Activated CD4-positive, CD25-positive, alpha-beta regulatory T cell treated with anti-CD3 and anti-CD28 coated beads, Interleukin-2, amount 50 U/mL, for 24 hours (primary cell): ENCODE measurements around the gene THOP1.

ENCODE experiments used
- ATAC-seq, 2 donors: fragments of 150-1000 bp; cut with Tn5 transposase; one replicate each; pipeline ENCODE4 v1.10.0; 2021; ENCODE audit warnings: mild to moderate bottlenecking in 1 of 2, moderate library complexity in 1 of 2

Gene THOP1

DNA sequence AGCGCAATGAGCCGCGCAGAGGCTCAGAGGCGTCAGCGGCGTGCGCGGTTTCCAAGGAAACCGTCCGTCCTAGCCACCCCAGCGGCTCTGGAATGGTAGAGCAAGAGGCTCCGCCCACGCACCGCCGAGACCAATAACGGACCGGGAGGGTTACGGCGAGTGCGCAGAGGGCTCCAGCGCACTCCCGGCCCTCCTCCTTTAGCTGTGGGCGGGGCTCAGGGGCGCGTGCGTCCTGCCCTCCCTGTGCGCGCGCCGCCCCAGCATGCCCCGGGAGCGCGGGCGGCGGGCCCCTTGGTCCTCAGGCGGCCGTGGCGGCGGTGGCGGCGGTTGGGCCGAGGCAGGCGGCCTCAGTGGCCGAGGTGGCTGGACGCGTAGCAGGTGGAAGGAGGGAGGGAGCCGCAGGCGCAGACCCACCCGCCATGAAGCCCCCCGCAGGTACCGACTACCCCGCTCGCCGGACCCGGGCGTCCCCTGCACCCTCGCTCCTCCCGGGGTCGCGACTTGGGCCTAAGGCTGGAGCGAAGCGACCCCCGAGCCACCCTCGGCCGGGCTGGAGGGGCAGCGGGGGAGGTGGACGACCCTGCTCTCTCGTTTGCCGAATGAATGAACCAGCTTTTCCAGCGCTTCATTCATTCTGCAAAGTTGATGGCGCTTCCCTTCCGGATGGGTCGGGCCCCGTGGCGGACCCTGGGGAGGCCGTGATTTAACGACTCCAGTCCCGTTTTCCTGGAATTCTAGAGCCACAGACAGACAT is at the start of gene THOP1:
Gene THOP1, plus strand, starts transcription at position 260 of the 754 bp plus-strand sequence. Its CDS starts 160 bp downstream, at position 420.
- ATAC-seq = peak; percentile 84 to 85

DNA sequence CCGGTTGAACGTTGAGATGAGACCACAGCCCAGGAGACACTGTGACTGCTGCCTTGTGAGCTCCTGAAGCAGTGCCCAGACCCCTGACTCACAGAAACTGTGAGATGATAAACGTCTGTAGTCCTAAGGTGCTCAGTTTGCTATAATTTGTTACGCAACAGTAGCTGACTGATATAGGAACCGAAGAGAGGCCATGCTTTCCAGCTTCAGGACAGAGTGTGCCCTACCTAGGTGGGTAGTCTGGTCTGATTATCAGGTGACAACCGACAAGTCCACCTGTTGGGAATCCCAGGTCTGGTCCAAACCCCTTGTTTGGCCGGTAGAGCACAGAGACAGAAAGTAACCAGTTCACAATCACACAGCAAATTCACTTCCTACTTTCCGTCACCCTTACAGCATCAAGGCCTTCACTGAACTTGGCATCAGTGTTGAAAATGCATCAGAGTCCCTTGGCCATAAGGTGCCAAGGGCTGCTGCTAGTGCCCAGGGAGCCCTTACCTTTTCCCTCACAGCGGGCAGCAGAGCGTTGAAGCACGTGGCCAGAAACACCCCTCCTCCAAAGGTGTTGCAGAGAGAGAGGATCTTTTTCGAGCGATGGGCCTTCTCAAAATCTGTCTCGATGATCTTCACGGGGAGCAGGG is 48.6 kb upstream of the THOP1 start:
- ATAC-seq = no peak

DNA sequence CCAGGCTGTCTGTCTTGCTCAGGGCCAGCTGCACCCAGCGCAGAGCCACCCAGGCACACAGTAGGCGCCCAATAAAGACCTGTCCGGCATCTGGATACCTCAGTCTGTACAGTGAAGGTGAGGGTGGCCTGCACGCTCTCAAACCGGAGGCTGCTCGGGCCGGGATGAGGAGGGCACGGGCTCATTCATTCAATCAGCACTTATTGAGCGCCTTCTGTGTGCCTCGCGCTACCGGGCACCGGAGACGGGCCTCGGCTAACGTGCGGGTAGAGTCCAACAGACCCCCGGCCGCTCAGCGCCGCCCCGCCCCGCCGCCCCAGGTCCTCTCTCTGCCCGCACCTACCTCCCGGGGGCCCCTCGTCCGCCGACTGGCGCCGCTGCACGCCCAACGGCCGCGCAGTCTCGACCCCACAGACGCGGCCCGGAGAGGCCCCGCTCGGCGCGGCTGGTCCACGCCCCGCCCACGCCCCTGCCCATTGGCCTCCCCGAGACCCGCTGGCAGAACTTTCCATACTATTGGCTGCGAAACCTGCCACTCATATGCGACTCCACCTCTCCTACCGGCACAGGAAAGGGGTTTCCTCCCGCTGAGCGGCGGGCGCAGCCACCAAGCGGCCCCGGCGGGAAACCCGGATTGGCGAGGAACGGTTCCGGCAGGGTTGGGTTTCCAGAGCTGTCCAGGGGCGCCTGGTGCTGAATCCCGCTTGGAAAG is 45.5 kb upstream of the THOP1 start, which contains the start of gene SLC39A3:
Gene SLC39A3, minus strand, starts transcription at position 416 of the 712 bp plus-strand sequence. CDS start 2,760 bp downstream, outside the sequence.
- ATAC-seq = peak; percentile 99

DNA sequence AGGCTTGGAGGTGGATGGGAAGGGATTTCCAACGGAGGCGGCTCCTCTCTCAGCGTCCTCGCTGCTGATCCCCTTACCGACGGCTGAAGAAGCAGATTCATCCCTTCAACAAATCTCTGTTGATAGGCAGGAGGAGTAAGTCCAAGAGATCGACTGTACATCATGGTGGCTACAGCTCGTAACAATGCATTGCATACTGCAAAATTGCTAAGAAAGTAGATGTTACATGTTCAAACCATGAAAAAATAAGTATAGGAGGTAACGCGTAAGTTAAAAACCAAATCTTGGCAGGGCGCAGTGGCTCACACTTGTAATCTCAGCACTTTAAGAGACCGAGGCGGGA is 45.0 kb upstream of the THOP1 start:
- no peak for ATAC-seq

DNA sequence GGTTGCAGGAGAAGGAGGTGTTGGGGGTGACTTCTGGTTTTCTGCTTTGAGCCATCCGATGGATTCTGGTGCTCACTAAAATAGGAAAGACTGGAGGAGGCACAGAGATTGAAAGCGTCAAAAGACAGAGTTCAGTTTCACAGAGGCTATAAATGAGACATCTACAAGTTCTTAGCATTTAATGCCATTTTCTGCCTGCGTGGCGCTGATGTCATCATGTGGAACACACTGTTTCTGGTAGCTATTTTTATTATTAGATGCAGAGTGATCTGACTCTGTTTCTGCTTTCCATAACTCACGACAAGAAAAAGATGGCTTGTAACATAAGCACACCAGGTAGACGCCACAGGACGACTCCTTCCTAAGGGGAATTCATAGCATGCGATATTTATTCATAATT is 42.2 kb upstream of the THOP1 start:
- no peak for ATAC-seq

DNA sequence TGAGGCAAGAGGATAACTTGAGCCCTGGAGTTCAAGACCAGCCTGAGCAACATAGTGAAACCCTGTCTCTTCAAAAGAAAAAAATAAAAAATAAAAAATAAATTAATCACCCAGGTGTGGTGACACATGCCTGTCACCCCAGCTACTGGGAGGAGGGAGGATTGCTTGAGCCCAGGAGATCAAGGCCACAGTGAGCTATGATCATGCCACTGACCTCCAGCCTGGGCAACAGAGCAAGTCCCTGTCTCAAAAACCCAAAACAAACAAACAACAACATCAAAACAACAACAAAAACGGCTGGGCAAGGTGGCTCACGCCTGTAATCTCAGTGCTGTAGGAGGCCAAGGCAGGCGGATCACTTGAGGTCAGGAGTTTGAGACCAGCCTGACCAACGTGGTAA is 41.2 kb upstream of the THOP1 start:
- ATAC-seq = no peak

DNA sequence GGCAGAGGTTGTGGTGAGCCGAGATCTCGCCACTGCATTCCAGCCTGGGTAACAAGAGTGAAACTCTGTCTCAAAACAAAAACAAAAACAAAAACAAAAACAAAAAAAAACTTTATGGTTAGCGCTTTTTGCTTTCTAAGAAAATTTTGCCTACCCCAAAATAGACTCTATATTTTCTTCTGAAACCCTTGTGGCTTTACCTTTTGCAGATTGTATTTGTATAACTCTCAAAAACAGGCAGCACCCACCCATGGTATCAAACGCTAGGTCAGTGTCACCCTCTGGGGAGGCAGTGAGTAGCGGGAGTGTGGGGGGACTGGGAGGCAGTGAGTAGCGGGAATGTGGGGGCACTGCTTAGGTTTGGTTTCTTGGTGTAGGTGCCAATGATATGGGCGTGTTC is 38.0 kb upstream of the THOP1 start:
- no peak for ATAC-seq

DNA sequence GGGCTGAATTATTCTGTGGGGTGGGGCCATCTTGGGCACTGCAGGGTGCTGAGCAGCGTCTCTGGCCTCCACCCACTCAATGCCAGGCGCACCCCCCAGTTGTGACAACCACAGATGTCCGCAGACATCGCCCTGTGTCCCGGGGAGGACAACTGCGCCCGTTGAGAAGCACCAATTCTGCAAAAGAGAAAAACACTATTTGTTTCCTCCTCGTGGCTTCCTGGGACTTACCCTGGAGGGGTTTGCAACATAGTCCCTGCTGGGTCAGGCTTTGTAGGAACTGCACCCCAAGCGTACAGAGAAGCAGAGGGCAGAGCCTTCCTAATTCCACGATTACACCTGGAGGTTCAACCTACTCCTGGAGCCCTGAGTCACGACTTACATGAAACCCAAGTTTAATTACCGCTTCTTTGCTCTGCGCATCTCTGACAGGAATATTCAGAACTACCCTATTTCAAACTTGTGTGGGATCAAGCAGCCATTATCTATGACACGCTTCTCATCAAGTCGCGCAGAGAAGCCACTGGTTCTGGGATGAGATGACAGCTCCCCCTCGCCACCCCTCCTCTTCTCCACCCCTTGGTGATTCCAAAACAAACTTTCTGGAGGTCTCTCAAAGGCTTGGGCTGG is 34.4 kb upstream of the THOP1 start:
- no peak for ATAC-seq

DNA sequence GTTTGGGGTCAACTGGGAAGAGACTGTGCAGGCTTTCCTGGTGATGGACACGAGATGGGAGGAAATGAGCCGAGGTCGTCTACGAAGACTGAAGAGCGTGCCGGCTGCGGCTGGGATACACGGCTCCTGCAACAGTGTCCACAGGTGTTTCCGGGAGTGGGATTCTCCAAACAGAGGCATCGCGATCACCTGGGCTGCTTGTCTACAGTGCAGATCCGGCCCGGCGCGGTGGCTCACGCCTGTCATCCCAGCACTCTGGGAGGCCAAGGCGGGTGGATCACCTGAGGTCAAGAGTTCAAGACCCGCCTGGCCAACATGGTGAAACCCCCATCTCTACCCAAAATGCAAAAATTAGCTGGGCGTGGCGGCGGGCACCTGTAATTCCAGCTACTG is 33.9 kb upstream of the THOP1 start:
- no peak for ATAC-seq

DNA sequence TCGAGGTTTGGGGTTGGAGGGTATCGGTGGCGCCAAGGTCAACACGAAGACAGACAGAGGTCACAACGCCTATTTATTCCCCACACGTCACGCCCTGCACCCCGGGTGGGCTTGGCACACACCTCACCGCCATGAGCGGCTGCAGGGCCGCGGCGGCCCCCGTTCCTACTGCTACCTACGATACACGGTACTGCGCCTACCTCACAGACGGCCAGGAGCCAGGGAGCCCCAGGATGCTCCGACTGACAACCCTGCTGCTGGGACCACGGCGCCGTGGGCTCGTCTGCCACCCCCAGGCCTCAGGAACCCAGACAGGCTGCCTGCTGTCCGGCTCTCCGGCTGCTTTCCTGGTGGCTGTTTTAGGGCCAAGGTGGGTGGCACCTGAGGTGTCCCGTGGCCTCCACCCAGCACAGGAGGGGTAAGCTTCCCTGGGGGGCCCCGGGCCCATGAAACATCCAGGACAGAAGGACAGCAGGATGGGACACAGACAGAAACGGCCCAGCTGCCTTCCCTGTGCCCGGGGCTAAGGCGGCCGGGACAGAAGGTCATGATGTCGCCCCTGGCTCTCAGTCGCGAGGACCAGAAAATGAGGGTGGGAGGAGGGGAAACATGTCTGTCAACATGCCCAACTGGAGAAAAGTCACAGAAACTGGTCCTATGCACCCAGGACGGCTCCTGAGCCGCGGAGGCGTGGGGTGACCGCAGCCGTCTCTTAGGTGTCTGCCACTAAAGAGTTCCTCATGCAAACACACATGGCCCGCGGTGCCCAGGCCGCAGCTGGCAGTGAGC is 30.4 kb upstream of the THOP1 start:
- no peak for ATAC-seq

DNA sequence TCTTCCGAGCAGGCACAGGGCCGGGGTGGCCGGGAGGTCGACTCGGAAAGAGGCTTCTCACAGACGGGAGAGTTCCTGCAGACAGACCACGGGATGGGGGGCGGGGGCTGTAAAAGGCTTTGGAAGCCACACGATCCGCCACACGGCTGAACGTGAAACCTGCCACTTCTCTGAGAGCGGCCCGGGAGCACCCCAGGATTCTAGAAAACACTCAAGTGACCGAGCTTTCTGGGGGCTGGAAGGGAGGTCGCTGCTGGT is 29.9 kb upstream of the THOP1 start:
- ATAC-seq = no peak

DNA sequence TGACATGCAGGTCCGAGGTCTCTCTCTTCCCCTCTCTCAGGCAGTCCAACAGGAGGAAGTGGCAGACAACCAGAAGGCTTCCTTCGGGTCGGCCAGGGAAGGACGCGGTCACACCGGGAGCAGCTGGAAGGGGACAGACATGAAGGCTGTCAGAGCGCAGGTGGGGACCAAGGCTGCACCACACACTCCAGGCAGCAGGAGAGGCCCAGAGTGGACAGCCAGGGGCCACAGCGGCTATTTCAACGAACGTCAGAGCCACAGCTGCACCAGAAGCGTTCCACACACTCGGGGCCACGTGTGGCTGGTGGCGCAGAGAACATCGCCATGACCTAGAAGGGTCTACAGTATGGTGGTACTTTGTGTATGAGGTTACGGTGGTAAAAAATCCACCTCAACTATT is 29.5 kb upstream of the THOP1 start:
- no peak for ATAC-seq

DNA sequence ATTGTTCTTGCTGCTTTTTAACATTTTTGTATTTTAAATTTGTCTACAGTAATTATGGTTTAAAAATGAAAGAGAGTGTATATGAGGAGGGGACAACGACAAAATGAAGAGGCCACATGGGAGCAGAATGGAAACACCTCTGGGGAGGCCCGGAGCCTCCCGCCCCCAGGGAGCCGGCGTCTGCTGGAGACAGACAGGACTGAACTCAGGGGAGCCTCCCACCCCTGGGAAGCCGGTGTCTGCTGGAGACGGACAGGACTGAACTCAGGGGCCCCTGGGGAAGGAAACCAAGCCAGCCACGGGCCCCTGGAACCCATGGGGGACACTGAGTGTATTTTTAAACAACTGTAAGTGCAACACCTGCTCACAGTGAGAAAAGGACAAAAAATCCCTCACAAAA is 28.8 kb upstream of the THOP1 start:
- ATAC-seq = no peak

DNA sequence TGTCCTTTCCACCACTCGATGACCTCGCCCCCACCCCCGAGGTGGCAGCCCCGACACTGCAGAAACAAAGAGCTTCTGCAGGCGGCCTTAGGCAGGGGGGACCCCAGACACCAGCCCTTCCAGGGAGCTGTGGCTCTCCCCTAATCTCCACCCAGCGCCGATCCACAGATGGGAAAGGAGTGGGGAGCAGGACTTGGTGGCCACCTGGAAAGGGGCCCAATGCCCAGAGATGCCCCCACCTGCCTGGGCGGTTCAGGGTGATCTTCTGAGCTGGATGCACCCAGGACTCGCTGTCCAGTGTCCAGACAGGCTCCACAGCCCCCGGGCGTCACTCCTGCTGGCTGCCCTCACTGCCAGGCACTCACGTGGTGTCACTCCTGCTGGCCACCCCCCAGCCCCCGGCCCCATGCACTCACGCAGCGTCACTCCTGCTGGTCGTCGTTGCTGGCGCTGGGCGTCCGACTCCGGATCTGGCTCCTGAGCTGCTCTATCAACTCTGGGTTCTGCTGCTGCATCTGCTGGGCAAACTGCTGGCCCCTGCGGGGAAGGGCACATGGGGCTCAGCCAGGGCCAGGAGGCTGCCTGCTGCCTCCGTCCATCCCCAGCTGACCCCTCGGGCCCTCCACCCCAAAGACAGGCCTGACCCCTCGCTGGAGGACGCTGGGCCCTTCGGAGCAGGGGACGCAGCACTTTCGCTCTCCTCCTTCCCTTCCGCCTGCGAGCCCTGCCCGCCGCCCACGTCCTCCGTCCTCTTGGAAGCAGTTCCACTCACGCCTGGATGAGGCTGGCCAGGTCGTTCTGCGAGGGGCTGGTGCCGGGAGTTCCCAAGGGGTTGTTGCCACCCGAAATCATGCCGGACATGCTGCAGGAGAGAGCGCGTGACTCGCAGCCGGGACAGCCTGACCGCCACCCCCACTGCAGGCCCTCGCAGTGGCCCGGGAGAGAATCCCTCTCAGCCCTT is 28.1 kb upstream of the THOP1 start:
- ATAC-seq = no peak

DNA sequence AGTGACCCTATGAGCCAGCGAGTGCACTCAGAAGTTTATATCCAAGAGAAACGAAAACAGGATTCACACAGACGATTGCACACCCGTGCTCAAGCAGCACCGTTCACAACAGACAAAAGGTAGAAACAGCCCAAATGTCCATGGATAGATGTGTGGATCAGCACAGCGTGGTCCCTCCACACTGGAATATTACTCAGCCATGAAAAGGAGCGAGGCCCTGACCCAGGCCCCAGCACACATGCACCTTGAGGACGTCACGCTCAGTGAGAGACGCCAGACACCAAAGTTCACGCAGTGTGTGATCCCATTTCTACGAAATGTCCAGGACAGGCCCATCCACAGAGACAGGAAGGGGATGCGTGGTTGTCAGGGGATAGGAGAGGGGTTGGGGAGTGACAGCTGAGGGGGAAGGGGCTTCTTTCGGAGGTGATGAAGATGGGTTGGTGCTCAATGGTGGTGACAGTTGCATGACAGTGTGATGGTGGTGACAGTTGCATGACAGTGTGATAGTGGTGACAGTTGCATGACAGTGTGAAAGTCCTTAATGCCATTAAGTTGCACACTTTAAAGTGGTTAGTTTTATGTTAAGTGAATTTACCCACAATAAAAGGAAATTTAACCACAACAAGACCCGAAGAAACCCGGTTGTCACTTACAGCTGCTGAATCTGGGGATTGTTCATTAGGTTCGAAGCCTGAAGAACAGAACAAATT is 26.5 kb upstream of the THOP1 start:
- ATAC-seq = peak; percentile 74 to 76

DNA sequence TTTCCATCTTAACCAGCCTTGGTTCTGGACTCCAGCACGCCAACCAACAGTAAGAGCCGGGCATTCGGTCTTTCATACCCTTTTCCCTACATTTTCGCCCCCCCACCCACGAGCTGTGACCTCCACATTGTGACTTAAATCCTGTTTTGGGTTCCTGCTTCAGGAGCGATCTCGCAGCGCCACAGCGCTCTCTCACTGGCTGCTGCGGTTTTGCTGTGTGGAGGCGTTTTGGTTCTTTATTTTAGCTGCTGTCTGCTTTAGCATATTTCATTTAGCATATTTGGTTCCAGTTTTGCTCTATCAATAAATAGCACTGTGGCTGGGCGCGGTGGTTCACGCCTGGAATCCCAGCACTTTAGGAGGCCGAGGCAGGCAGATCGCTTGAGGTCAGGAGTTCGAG is 25.9 kb upstream of the THOP1 start:
- ATAC-seq = no peak

DNA sequence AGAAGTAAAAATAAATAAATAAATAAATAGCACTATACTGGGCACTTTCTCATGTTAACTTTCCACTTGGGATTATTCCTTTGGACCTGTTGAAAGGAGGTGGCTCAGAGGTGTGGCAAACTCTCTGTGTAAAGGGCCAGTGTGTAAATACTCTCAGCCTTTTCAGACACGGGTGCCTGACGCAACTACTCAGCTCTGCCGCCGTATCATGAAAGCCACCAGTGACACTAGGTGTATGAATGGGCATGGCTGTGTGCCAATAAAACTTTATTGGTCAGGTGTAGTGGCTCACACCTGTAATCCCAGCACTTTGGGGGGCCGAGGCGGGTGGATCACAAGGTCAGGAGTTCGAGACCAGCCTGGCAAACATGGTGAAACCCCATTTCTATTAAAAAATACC is 25.3 kb upstream of the THOP1 start:
- no peak for ATAC-seq

DNA sequence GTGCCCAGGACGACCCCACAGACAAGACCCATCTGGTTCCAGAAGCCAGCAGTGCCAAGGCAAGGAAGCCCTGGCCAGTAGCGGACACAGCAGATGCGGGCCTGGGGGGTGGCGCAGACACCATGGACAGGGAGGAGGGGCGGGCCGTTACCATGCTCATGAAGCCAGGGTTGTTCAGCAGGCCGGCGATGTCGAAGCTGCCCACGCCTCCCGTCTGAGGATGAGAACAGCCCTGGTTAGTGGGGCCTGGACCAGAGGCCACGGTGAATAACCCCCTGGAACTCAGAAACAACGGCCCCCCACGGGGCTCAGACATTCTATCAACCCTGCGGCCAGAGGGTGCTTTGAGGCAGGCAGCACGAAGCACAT is 24.0 kb upstream of the THOP1 start:
- no peak for ATAC-seq

DNA sequence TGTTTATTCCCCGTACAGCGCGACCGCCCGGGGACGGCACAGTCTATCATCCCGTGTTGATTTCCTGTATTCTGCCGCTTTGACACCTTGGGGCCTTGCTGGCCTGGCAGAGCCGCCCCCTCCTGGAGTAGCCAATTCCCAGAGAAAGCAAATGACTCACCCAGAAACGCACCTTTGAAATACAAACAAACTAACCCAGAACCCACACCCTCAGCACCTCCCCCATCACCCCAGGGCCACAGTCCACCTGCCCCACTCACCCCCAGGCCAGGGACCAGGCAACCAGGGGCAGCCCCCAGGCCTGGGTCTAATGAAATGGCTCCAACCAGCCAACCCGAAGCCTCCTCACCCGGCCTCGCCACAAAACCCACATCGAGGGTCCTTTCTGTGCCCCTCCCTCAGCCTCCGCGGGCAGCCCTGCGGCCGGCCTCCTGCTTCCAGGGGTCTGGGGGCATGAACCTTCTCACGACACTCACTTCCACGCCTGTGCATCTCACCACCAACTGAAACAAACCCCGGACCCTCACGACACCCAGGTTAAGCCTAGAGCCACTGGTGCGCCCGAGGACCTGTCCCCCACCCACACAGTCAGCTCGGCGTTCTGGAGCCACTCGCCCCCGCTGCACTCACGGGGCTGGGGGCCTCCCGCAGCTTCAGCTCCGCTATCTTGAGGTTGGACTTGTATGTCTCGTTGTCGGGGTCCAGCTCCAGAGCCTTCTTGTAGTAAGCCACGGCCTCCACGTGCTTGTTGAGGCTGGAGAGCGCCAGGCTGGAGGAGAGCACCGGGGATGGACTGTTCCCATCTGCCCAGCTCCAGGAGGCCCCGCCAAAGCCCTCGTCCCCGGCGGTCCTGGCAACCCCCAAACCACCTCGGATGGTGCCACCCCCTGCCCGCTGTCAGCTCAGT is 23.2 kb upstream of the THOP1 start:
- no peak for ATAC-seq
